OCI-LY7 (cell line): ENCODE measurements around the gene TSHZ2.

Experiments
- EZH2phosphoT487 ChIP-seq: fragments of 200-600 bp; sonication (generic); IDR thresholded peaks from 2 replicates; pipeline ENCODE4 v1.6.1; 2018; ENCODE audit warnings: low read depth, borderline replicate concordance, mild to moderate bottlenecking, mixed run types, antibody characterized with exemption, low read length, moderate library complexity, mixed read lengths
- TF ChIP-seq, protein P1 (sequence below): fragments of 200-600 bp; sonication (generic); conservative IDR thresholded peaks from 2 replicates; pipeline ENCODE4 v1.5.1; 2014; ENCODE audit warnings: mild to moderate bottlenecking, antibody characterized with exemption, low read length, moderate library complexity, mixed read lengths

DNA sequence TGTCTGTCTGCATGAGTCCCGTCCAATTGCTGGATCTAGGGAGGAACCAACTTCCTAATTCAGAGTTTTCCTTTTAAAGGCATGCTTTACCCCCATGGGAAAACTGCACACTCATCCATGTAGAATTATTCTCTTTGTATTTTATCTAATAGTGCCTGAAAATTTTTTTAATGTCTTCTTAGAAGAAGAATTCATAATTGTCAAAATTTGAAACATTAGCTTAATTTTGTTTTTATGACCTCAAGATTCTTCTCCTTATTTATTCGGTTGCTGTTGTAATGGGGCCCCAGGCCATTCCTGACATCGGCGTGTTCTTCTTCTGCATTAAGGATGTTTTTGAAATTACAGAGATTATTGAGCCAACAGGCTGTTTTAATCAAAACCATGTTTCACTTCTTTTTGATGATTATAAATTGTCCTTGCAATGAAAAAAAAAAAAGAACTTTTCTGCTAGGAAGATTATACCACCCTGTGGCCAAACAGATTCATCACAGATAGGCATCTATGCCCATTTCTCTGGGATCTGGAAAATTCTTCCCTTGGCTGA, 521.2 kb downstream of the TSHZ2 start:
- TF ChIP-seq, protein P1, sequence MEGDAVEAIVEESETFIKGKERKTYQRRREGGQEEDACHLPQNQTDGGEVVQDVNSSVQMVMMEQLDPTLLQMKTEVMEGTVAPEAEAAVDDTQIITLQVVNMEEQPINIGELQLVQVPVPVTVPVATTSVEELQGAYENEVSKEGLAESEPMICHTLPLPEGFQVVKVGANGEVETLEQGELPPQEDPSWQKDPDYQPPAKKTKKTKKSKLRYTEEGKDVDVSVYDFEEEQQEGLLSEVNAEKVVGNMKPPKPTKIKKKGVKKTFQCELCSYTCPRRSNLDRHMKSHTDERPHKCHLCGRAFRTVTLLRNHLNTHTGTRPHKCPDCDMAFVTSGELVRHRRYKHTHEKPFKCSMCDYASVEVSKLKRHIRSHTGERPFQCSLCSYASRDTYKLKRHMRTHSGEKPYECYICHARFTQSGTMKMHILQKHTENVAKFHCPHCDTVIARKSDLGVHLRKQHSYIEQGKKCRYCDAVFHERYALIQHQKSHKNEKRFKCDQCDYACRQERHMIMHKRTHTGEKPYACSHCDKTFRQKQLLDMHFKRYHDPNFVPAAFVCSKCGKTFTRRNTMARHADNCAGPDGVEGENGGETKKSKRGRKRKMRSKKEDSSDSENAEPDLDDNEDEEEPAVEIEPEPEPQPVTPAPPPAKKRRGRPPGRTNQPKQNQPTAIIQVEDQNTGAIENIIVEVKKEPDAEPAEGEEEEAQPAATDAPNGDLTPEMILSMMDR, result peak; percentile 39; the same call in 1 of the 2 replicates
- TF ChIP-seq EZH2phosphoT487, result no peak
